HTR-8/SVneo (cell line): ENCODE data around the gene LRR1.
A peak's percentile ranks its signal among the peaks of the same experiment; 100 is the strongest.
"Not testable (repeated sequence)": the region's sequence is repeated elsewhere in the genome, so short reads cannot be mapped to it uniquely, and the experiment has no call there.

Experiments
- DNase-seq: peaks from one replicate; pipeline ENCODE4 v3.0.0; 2011; ENCODE audit warnings: low spot score, mixed read lengths; ENCODE audit not compliant: insufficient read length
- FAIRE-seq: peaks from 2 replicates; lab custom pipeline; 2011; peaks lifted over from hg19 to GRCh38; lab: Jason Lieb, UNC

The LRR1 gene

GRCh38 chr14:49623941-49624839 lies 25.4 kb downstream of the LRR1 start:
- FAIRE-seq (no peak), DNase-seq (no peak)

DNA sequence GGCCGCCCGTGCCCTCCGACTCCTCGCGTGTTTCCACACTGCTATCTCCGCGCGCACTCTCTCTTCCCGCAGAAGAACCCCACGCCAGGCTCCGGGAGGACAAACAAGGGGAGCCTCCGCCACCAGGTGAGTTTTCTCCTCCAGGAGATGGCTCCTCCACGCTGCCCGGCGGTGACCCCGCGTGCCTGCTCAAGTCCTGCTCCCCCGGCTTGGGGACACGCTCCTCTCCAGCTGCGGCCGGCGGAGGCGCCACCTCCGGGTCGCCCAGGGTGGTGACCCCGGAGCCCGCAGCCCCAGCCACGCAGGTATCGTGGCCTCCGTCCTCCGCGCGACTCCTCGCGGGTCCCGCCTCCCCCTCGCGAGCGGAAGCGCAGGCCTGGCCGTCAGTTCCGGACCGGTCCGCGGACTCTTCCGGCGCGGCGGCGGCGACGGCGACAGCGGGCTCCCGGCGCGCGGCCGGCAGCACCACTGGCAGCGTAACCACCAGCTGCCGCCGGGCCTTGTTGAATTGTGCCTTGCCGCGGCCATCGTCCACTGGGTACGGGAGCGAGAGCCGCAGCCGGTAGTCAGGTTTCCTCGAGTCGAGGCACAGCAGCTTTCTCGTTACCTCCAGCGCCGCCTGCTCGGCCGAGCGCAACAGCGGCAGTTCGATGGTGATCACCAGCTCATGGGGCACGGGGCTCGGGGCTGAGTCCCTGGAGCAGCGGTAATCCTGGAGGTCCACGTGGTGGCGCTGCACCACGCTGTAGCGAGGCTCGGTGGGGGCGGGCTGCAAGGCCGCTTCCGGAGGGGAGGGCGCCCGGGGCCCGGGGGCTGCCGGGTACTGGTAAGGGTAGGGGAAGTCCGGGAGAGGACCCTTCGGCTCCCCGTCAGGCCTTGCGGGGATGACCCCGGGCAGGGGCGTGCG lies 35.2 kb downstream of the LRR1 start:
- FAIRE-seq (peak; percentile 84), DNase-seq (peak; percentile 84)

GRCh38 chr14:49634547-49635334 lies 36.0 kb downstream of the LRR1 start, which contains the start of gene DNAAF2:
Gene DNAAF2 (minus strand): TSS chr14:49635244. CDS start chr14:49635149, 95 bp downstream.
- FAIRE-seq (no peak), DNase-seq (peak; percentile 36)

DNA sequence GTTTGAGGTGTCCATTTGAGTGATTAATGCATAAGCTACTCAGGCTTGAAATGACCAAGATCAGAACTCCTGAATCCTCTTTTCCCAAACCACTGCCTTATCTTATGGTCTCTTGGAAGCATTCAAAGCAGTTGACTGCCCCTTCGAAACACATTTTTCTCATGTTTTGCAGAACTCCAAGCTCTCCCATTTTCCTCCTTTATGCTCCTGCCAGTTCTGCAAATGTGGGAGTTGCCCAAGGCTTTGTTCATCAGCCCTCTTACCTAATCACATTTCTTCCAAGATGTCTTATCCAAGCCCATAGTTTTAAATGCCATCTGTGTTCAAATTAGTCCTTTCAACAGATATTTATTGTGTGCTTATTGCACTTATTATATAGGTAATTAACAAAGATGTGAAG lies 38.1 kb downstream of the LRR1 start:
- no peak for FAIRE-seq
- DNase-seq: no peak

- DNase-seq: no peak
- FAIRE-seq: no peak
Measured at GRCh38 chr14:49637534-49638078, 38.9 kb downstream of the LRR1 start.

DNA sequence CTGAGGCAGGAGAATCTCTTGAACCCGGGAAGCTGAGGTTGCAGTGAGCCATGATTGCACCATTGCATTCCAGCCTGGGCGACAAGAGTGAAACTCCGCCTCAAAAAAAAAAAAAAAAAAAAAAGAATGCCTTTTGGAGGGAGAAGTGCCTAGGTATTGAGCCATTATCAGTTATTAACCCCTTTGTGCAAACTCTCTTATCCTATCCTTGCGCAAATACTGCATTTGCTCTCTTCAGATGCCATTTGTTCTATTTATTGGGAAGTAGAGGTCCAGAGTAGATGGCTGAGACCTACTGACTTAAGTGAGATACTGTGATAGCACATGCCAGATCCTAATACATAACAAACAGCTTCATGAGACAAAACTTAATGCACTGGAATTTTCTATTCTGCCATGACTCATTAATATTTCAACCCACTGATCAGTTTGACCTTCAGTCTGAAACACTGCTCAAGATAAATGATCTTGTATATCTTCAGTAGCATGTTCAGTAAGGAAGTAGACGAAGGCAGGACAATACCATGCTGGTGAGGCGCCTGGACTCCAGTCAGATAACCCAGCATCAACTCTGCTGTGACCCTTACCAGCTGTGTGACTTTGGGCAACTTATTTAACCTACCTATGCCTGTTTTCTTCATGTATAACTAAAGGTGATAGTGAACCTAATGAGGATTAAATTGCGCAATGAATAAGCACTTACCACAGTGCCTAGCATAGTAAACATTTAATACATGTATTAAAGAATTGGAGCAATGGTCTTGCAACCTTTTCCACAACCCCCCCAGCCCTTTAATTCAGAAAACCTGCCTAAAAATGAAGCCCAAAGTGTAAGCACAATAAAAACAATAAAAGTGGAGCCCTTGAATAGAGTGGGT lies 42.0 kb downstream of the LRR1 start:
- DNase-seq: no peak
- FAIRE-seq: no peak

- DNase-seq: no peak
- no peak for FAIRE-seq
Measured at GRCh38 chr14:49641697-49642129, 43.0 kb downstream of the LRR1 start.

- FAIRE-seq: no peak
- DNase-seq: no peak
Measured at GRCh38 chr14:49642163-49642562, 43.4 kb downstream of the LRR1 start.

- DNase-seq: no peak
- FAIRE-seq: no peak
Measured at GRCh38 chr14:49653508-49653907, 54.8 kb downstream of the LRR1 start.

DNA sequence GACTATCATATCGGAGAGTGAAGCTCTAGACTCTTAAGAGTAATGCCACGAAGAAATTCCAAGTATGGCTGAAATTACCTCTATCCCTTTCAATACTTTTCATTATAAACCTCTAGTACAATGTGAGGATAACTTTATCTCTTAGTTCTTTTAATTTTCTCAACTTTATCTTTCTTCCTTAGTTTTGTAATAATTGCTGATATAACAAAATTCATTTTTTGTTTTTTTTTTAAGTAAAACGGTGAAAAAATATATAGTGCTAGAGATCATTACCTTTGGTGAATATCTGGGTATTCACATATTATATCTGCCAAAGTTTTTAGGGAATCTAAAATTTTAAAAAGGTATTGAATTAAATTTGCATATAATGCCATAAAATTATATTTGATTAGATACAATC lies 55.8 kb downstream of the LRR1 start:
- FAIRE-seq (no peak), DNase-seq (no peak)

DNA sequence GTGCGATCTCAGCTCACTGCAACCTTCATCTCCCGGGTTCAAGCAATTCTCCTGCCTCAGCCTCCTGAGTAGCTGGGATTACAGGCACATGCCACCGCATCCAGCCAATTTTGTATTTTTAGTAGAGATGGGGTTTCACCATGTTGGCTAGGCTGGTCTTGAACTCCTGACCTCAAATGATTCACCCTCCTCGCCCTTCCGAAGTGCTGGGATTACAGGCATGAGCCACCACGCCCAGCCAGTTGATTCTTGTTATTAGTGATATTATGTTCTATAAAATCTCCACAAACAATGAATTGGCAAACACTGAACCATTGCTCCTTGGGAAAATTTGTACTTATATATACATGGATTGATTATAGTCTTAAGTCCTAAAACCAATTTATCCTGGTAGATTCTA lies 58.8 kb downstream of the LRR1 start:
- not testable (repeated sequence) for FAIRE-seq

GRCh38 chr14:49659526-49660455 lies 61.1 kb downstream of the LRR1 start:
- DNase-seq (no peak), FAIRE-seq (no peak)

More for the DNA sequence above, 58.8 kb downstream of the LRR1 start:
- not testable (repeated sequence) for DNase-seq
